WTC11 (cell line): ENCODE measurements around the gene S100PBP. TPM values are rescaled to one million over a fixed set of nuclear protein-coding genes. Genes with fewer than 3 reads are reported as not detected.

Experiments used
- ATAC-seq: fragments of 200-7000 bp; cut with Tn5 transposase; 2 replicates; pipeline ENCODE4 v1.10.0; 2021; ENCODE audit warnings: mild to moderate bottlenecking, moderate library complexity
- CTCF ChIA-PET: fragments of 300-600 bp; sonication (Branson Sonifier 250); formaldehyde crosslinking; loops from one replicate; lab custom pipeline; 2021; ENCODE audit warnings: antibody characterized with exemption; lab: Charles Lee
- POLR2A ChIA-PET: fragments of 350-600 bp; sonication (Branson Sonifier 250); formaldehyde crosslinking; loops from one replicate; lab custom pipeline; 2021; ENCODE audit warnings: antibody characterized with exemption; lab: Charles Lee
- DNase-seq: peaks from one replicate; pipeline ENCODE4 v3.0.0; 2021; ENCODE audit warnings: low spot score
- H3K27ac Mint-ChIP-seq: 2 replicates; pipeline ENCODE4 v1.8.0; 2021; ENCODE audit warnings: mixed read lengths
- H3K27me3 Mint-ChIP-seq: 2 replicates; pipeline ENCODE4 v1.8.0; 2021; ENCODE audit warnings: low read depth, mild to moderate bottlenecking, moderate library complexity, mixed read lengths
- H3K36me3 Mint-ChIP-seq: 2 replicates; pipeline ENCODE4 v1.8.0; 2021; ENCODE audit warnings: mixed read lengths
- H3K4me1 Mint-ChIP-seq: 2 replicates; pipeline ENCODE4 v1.8.0; 2022; ENCODE audit warnings: mixed read lengths
- H3K4me3 Mint-ChIP-seq: 2 replicates; pipeline ENCODE4 v1.8.0; 2021; ENCODE audit warnings: mild to moderate bottlenecking, moderate library complexity, mixed read lengths
- H3K9me3 Mint-ChIP-seq: 2 replicates; pipeline ENCODE4 v1.8.0; 2021; ENCODE audit warnings: mixed read lengths
- ATF2 ChIP-seq: sonication (generic); formaldehyde crosslinking; IDR thresholded peaks from 2 replicates; pipeline ENCODE4 v1.8.1; 2022; ENCODE audit warnings: low read depth, missing genetic modification reagents, borderline replicate concordance
- CBFB ChIP-seq: sonication (generic); formaldehyde crosslinking; IDR thresholded peaks from 2 replicates; pipeline ENCODE4 v1.8.1; 2022; ENCODE audit warnings: mild to moderate bottlenecking, low read depth, missing genetic modification reagents
- CREB1 ChIP-seq: sonication (generic); formaldehyde crosslinking; IDR thresholded peaks from 2 replicates; pipeline ENCODE4 v1.8.0; 2023; ENCODE audit warnings: mild to moderate bottlenecking, missing genetic modification reagents
- ELF4 ChIP-seq: sonication (generic); formaldehyde crosslinking; IDR thresholded peaks from 2 replicates; pipeline ENCODE4 v1.8.1; 2022; ENCODE audit warnings: low read depth, mild to moderate bottlenecking, moderate library complexity, missing genetic modification reagents
- ETV6 ChIP-seq: sonication (generic); formaldehyde crosslinking; IDR thresholded peaks from 2 replicates; pipeline ENCODE4 v1.8.1; 2022; ENCODE audit warnings: mild to moderate bottlenecking, missing genetic modification reagents
- FOXJ3 ChIP-seq: sonication (generic); formaldehyde crosslinking; IDR thresholded peaks from 2 replicates; pipeline ENCODE4 v1.9.0; 2021; ENCODE audit warnings: missing genetic modification reagents, mild to moderate bottlenecking, borderline replicate concordance
- FOXK1 ChIP-seq: sonication (generic); formaldehyde crosslinking; IDR thresholded peaks from 2 replicates; pipeline ENCODE4 v1.8.0; 2022; ENCODE audit warnings: mild to moderate bottlenecking, moderate library complexity, missing genetic modification reagents
- GRHL2 ChIP-seq: fragments of 250-450 bp; sonication (Bioruptor Pico); IDR thresholded peaks from 2 replicates; pipeline ENCODE4 v1.8.0; 2022; ENCODE audit warnings: mild to moderate bottlenecking, moderate library complexity; ENCODE audit not compliant: insufficient replicate concordance, severe bottlenecking
- JAZF1 ChIP-seq: fragments of 250-450 bp; sonication (Bioruptor Pico); IDR thresholded peaks from 2 replicates; pipeline ENCODE4 v1.9.0; 2021; ENCODE audit warnings: moderate library complexity, mild to moderate bottlenecking, inconsistent platforms
- MXD4 ChIP-seq: fragments of 250-450 bp; sonication (Bioruptor Pico); IDR thresholded peaks from 2 replicates; pipeline ENCODE4 v1.8.0; 2021; ENCODE audit warnings: mild to moderate bottlenecking, moderate library complexity, borderline replicate concordance
- MYBL2 ChIP-seq: sonication (generic); formaldehyde crosslinking; IDR thresholded peaks from 2 replicates; pipeline ENCODE4 v1.8.1; 2023; ENCODE audit warnings: mild to moderate bottlenecking, moderate library complexity, missing genetic modification reagents
- NFYB ChIP-seq: sonication (generic); formaldehyde crosslinking; conservative IDR thresholded peaks from 2 replicates; pipeline ENCODE4 v1.8.0; 2022; ENCODE audit warnings: low read depth, missing genetic modification reagents
- NR2C2 ChIP-seq: sonication (generic); formaldehyde crosslinking; IDR thresholded peaks from 2 replicates; pipeline ENCODE4 v1.8.0; 2022; ENCODE audit warnings: mild to moderate bottlenecking, missing genetic modification reagents
- OVOL2 ChIP-seq: fragments of 250-450 bp; sonication (Bioruptor Pico); IDR thresholded peaks from 2 replicates; pipeline ENCODE4 v1.9.0; 2021; ENCODE audit warnings: mild to moderate bottlenecking, borderline replicate concordance
- RELA ChIP-seq: sonication (generic); formaldehyde crosslinking; IDR thresholded peaks from 2 replicates; pipeline ENCODE4 v1.8.1; 2022; ENCODE audit warnings: missing genetic modification reagents, mild to moderate bottlenecking, borderline replicate concordance
- SOX15 ChIP-seq: fragments of 250-450 bp; sonication (Bioruptor Pico); IDR thresholded peaks from 2 replicates; pipeline ENCODE4 v1.9.0; 2021; ENCODE audit warnings: mild to moderate bottlenecking
- SP1 ChIP-seq: sonication (generic); formaldehyde crosslinking; conservative IDR thresholded peaks from 2 replicates; pipeline ENCODE4 v1.8.1; 2022; ENCODE audit warnings: missing genetic modification reagents
- TEAD1 ChIP-seq: sonication (generic); formaldehyde crosslinking; IDR thresholded peaks from 2 replicates; pipeline ENCODE4 v1.8.0; 2022; ENCODE audit warnings: mild to moderate bottlenecking, missing genetic modification reagents
- TEAD4 ChIP-seq: sonication (generic); formaldehyde crosslinking; IDR thresholded peaks from 2 replicates; pipeline ENCODE4 v1.8.0; 2022; ENCODE audit warnings: mild to moderate bottlenecking, missing genetic modification reagents
- ZBTB21 ChIP-seq: sonication (generic); formaldehyde crosslinking; IDR thresholded peaks from 2 replicates; pipeline ENCODE4 v1.8.1; 2023; ENCODE audit warnings: mild to moderate bottlenecking, missing genetic modification reagents, borderline replicate concordance
- ZNF121 ChIP-seq: sonication (generic); formaldehyde crosslinking; IDR thresholded peaks from 2 replicates; pipeline ENCODE4 v1.8.0; 2023; ENCODE audit warnings: missing genetic modification reagents
- ZNF138 ChIP-seq: sonication (generic); formaldehyde crosslinking; conservative IDR thresholded peaks from 2 replicates; pipeline ENCODE4 v1.8.1; 2022; ENCODE audit warnings: mild to moderate bottlenecking, moderate library complexity, missing genetic modification reagents
- ZNF232 ChIP-seq: sonication (generic); formaldehyde crosslinking; IDR thresholded peaks from 2 replicates; pipeline ENCODE4 v1.8.0; 2022; ENCODE audit warnings: mild to moderate bottlenecking, missing genetic modification reagents
- ZNF317 ChIP-seq: sonication (generic); formaldehyde crosslinking; IDR thresholded peaks from 2 replicates; pipeline ENCODE4 v1.8.1; 2023; ENCODE audit warnings: low read depth, mild to moderate bottlenecking, moderate library complexity, missing genetic modification reagents, borderline replicate concordance
- ZNF396 ChIP-seq: fragments of 250-450 bp; sonication (Bioruptor Pico); IDR thresholded peaks from 2 replicates; pipeline ENCODE4 v1.8.0; 2021; ENCODE audit warnings: mild to moderate bottlenecking, moderate library complexity, borderline replicate concordance
- ZNF512 ChIP-seq: sonication (generic); formaldehyde crosslinking; IDR thresholded peaks from 2 replicates; pipeline ENCODE4 v1.8.1; 2022; ENCODE audit warnings: missing genetic modification reagents, borderline replicate concordance
- total RNA-seq: library from RNA; stranded (reverse); gene quantifications from 3 replicates; pipeline ENCODE4 v1.2.3, GENCODE V29; 2021
- TF ChIP-seq, protein P1 (sequence below): fragments of 250-450 bp; sonication (Bioruptor Pico); IDR thresholded peaks from 2 replicates; pipeline ENCODE4 v1.8.0; 2021; ENCODE audit warnings: mild to moderate bottlenecking
- TF ChIP-seq, protein P2 (sequence below): fragments of 250-450 bp; sonication (Bioruptor Pico); IDR thresholded peaks from 2 replicates; pipeline ENCODE4 v1.9.0; 2021; ENCODE audit warnings: mild to moderate bottlenecking

Gene S100PBP
- total RNA-seq, 1 experiment from 2014 or later, result 62.9 TPM

- Mint-ChIP-seq H3K4me1 (peaks cover 4% of the 10 kb centered on the region; the same call in 1 of the 2 replicates), H3K27ac (no peak overlapping the region), H3K9me3 (no peaks in the 10 kb centered on the region), H3K4me3 (no peak overlapping the region), H3K36me3 (peaks cover 27% of the 10 kb centered on the region), H3K27me3 (no peaks in the 10 kb centered on the region)
- DNase-seq (no peak), ATAC-seq (no peak)
- ChIA-PET CTCF (no interaction called here), POLR2A (no interaction called here)
- no peak for TF ChIP-seq ETV6 (CRISPR knock-in tag)
- no peak for TF ChIP-seq OVOL2
- TF ChIP-seq ZBTB21 (CRISPR knock-in tag), result no peak
- TF ChIP-seq ZNF138 (CRISPR knock-in tag), result no peak
- TF ChIP-seq NFYB (CRISPR knock-in tag), result no peak
- TF ChIP-seq ZNF232 (CRISPR knock-in tag), result no peak
- TF ChIP-seq TEAD4 (CRISPR knock-in tag), result no peak
- TF ChIP-seq ZNF317 (CRISPR knock-in tag), result no peak
- no peak for TF ChIP-seq JAZF1 (CRISPR knock-in tag)
- TF ChIP-seq RELA (CRISPR knock-in tag), result no peak
- TF ChIP-seq SOX15 (CRISPR knock-in tag), result no peak
- TF ChIP-seq ZNF396 (CRISPR knock-in tag), result no peak
- no peak for TF ChIP-seq MXD4
- TF ChIP-seq MYBL2 (CRISPR knock-in tag), result no peak
Measured at GRCh38 chr1:32848354-32849063, 31.1 kb downstream of the S100PBP start.

DNA sequence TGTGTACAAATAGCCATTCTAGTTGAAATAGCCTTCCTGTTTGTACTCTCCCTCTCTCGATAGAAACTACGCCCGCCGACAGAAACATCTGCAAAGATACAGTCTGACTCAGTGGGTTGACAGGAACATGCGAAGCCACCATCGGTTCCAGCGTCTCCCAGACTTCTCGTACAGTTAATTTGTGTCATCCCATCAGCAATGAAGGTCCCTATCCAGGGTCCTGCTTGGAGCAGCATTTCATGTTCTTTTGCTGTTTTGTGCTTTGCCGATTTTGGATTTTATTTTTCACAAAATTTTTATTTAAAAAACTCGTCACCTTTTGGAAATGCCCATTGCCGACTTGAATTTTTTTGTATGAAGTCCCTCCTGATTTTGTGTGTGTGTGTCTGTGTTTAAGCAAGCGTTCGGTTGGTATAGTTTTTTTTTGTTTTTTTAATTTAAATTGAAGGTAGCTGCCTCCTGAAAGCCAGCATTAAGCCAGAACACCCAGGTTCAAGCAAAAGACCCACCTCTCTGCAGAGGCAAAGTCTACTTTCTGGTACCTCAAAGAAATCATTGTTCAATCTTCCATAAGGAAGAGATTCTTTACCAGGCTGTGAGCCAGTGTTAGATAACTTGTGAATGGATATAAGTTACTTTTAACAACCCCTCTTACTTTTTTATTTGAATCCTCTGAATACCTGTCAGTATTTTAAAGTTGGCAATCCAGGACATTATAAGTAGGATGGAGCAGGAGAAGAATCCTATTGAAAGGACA is 38.6 kb downstream of the S100PBP start:
- no peak for TF ChIP-seq NR2C2
- TF ChIP-seq ZNF121 (CRISPR knock-in tag), result no peak
- TF ChIP-seq FOXJ3 (CRISPR knock-in tag), result no peak
- no peak for TF ChIP-seq FOXK1 (CRISPR knock-in tag)
- TF ChIP-seq TEAD1 (CRISPR knock-in tag), result no peak
- no peak for TF ChIP-seq SP1
- no peak for TF ChIP-seq CREB1 (CRISPR knock-in tag)
- TF ChIP-seq ZNF512 (CRISPR knock-in tag), result no peak
- no peak for TF ChIP-seq ATF2 (CRISPR knock-in tag)
- no peak for TF ChIP-seq GRHL2 (CRISPR knock-in tag)
- TF ChIP-seq, protein P1, sequence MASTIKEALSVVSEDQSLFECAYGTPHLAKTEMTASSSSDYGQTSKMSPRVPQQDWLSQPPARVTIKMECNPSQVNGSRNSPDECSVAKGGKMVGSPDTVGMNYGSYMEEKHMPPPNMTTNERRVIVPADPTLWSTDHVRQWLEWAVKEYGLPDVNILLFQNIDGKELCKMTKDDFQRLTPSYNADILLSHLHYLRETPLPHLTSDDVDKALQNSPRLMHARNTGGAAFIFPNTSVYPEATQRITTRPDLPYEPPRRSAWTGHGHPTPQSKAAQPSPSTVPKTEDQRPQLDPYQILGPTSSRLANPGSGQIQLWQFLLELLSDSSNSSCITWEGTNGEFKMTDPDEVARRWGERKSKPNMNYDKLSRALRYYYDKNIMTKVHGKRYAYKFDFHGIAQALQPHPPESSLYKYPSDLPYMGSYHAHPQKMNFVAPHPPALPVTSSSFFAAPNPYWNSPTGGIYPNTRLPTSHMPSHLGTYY, result no peak
- no peak for TF ChIP-seq ZNF232 (CRISPR knock-in tag)
- TF ChIP-seq ELF4 (CRISPR knock-in tag), result no peak
- TF ChIP-seq, protein P2, sequence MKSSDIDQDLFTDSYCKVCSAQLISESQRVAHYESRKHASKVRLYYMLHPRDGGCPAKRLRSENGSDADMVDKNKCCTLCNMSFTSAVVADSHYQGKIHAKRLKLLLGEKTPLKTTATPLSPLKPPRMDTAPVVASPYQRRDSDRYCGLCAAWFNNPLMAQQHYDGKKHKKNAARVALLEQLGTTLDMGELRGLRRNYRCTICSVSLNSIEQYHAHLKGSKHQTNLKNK, result no peak
- TF ChIP-seq CBFB, result no peak
- Mint-ChIP-seq H3K36me3 (peaks cover 33% of the 10 kb centered on the region), H3K4me3 (no peak overlapping the region), H3K4me1 (peaks cover 3% of the 10 kb centered on the region; the same call in 1 of the 2 replicates), H3K9me3 (no peaks in the 10 kb centered on the region), H3K27me3 (no peaks in the 10 kb centered on the region), H3K27ac (no peak overlapping the region)
- ATAC-seq (no peak), DNase-seq (no peak)
- CTCF ChIA-PET, result no interaction called here
- POLR2A ChIA-PET, result no interaction called here
